ENCODE data around the gene GARRE1. TPM values are rescaled to one million over a fixed set of nuclear protein-coding genes. Genes with fewer than 3 reads are reported as not detected.
A peak's percentile ranks its signal among the peaks of the same experiment; 100 is the strongest.

Gene GARRE1
- total RNA-seq, 2 experiments from 2014 or later = 69.7 to 72.0 TPM

GRCh38 chr19:34222386-34222785, 32.0 kb upstream of the GARRE1 start:
- Histone ChIP-seq H3K4me1 (ENCODE audit: insufficient read depth, low read length) (peaks cover 34% of the 10 kb centered on the region), H3K9me3 (ENCODE audit: control insufficient read depth in 1 of 2, insufficient read depth in 1 of 2, low read length in 2 of 2) (no peaks in the 10 kb centered on the region), H3K27ac (ENCODE audit: low read depth in 1 of 2, low read length in 2 of 2) (no peak overlapping the region), H3K4me3 (ENCODE audit: low read length) (no peak overlapping the region), H3K27me3 (ENCODE audit: control insufficient read depth in 1 of 2, insufficient read depth in 2 of 2, low read length in 2 of 2) (no peaks in the 10 kb centered on the region), H3K36me3 (ENCODE audit: insufficient read depth, low read length) (peaks cover 85% of the 10 kb centered on the region)
- H3K27ac Mint-ChIP-seq = no peak overlapping the region
- TF ChIP-seq, protein P1, sequence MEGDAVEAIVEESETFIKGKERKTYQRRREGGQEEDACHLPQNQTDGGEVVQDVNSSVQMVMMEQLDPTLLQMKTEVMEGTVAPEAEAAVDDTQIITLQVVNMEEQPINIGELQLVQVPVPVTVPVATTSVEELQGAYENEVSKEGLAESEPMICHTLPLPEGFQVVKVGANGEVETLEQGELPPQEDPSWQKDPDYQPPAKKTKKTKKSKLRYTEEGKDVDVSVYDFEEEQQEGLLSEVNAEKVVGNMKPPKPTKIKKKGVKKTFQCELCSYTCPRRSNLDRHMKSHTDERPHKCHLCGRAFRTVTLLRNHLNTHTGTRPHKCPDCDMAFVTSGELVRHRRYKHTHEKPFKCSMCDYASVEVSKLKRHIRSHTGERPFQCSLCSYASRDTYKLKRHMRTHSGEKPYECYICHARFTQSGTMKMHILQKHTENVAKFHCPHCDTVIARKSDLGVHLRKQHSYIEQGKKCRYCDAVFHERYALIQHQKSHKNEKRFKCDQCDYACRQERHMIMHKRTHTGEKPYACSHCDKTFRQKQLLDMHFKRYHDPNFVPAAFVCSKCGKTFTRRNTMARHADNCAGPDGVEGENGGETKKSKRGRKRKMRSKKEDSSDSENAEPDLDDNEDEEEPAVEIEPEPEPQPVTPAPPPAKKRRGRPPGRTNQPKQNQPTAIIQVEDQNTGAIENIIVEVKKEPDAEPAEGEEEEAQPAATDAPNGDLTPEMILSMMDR (IDR thresholded peaks at IDR 0.05) = no peak
- DNase-seq (no peak), ATAC-seq (ENCODE audit: poor library complexity) (no peak)
- H3K4me3 Mint-ChIP-seq = no peak overlapping the region
- H3K36me3 Mint-ChIP-seq (ENCODE audit: low read depth) = peaks cover 90% of the 10 kb centered on the region
- no peaks in the 10 kb centered on the region for H3K9me3 Mint-ChIP-seq
- intact Hi-C loops (cut with DNase I, micrococcal nuclease) = loop anchor here in 1 of 2 experiments (5.0 kb wide), 1 partner anchor 205 kb away; the partner anchor contains the start of gene UBA2
- ChIA-PET CTCF (no interaction called here), POLR2A (no interaction called here)
- no peaks in the 10 kb centered on the region for H3K27me3 Mint-ChIP-seq
- H3K4me1 Mint-ChIP-seq (ENCODE audit: low read depth) = peaks cover 59% of the 10 kb centered on the region

GRCh38 chr19:34224996-34225658, 29.2 kb upstream of the GARRE1 start:
- Mint-ChIP-seq H3K4me1 (ENCODE audit: low read depth) (peaks cover 40% of the 10 kb centered on the region), H3K9me3 (no peaks in the 10 kb centered on the region), H3K4me3 (no peak overlapping the region), H3K27ac (peak overlapping the region; percentile 47), H3K36me3 (ENCODE audit: low read depth) (peaks cover 96% of the 10 kb centered on the region), H3K27me3 (no peaks in the 10 kb centered on the region)
- no peak overlapping the region for H3K4me3 ChIP-seq (ENCODE audit: low read length)
- H3K27me3 ChIP-seq (ENCODE audit: control insufficient read depth in 1 of 2, insufficient read depth in 2 of 2, low read length in 2 of 2) = no peaks in the 10 kb centered on the region
- peak in 1 of 14 experiments; percentile 11 for DNase-seq
- ChIA-PET CTCF (no interaction called here), POLR2A (interaction anchor here (0.8 to 2.0 kb wide), 3 partner anchors 45 to 133 kb away, joined by 3 to 8 read pairs (median 8); partner anchors contain the start of gene LSM14A)
- H3K4me1 ChIP-seq (ENCODE audit: insufficient read depth, low read length) = peaks cover 19% of the 10 kb centered on the region
- peak; percentile 43 for ATAC-seq (ENCODE audit: poor library complexity)
- no peaks in the 10 kb centered on the region for H3K9me3 ChIP-seq (ENCODE audit: control insufficient read depth in 1 of 2, insufficient read depth in 1 of 2, low read length in 2 of 2)
- TF ChIP-seq, protein P1 (IDR thresholded peaks at IDR 0.05) = no peak
- H3K27ac ChIP-seq (ENCODE audit: low read depth in 1 of 2, low read length in 2 of 2) = no peak overlapping the region
- intact Hi-C loops (cut with DNase I, micrococcal nuclease) = loop anchor here in 1 of 2 experiments (5.0 kb wide), 1 partner anchor 202 kb away; the partner anchor contains the start of gene UBA2
- H3K36me3 ChIP-seq (ENCODE audit: insufficient read depth, low read length) = peaks cover 97% of the 10 kb centered on the region

DNA sequence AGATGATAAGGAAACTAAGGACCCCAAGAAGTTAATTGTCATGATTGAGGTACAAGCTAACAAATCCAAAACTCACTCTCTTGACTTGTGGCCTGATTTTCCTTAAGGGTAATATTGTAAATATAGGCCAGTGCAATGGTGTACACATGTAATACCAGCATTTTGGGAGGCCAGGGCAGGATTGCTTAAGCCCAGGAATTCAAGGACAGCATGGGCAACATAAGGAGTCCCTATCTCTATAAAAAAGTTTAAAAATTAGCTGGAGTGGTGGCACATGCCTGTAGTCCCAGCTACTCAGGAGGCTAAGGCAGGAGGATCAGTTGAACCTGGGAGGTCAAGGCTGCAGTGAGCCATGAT, 28.7 kb upstream of the GARRE1 start:
- ChIA-PET POLR2A (interaction anchor here (0.8 to 2.0 kb wide), 3 partner anchors 44 to 133 kb away, joined by 3 to 8 read pairs (median 8); partner anchors contain the start of gene LSM14A), CTCF (no interaction called here)
- H3K36me3 ChIP-seq (ENCODE audit: insufficient read depth, low read length) = peaks cover 96% of the 10 kb centered on the region
- no peak overlapping the region for H3K27ac ChIP-seq (ENCODE audit: low read depth in 1 of 2, low read length in 2 of 2)
- H3K4me1 ChIP-seq (ENCODE audit: insufficient read depth, low read length) = peaks cover 16% of the 10 kb centered on the region
- no peaks in the 10 kb centered on the region for H3K9me3 Mint-ChIP-seq
- TF ChIP-seq, protein P1 (IDR thresholded peaks at IDR 0.05) = no peak
- ATAC-seq (ENCODE audit: poor library complexity) = no peak
- H3K4me3 Mint-ChIP-seq = no peak overlapping the region
- intact Hi-C loops (cut with DNase I, micrococcal nuclease) = no loop called here
- peaks cover 36% of the 10 kb centered on the region for H3K4me1 Mint-ChIP-seq (ENCODE audit: low read depth)
- no peaks in the 10 kb centered on the region for H3K27me3 ChIP-seq (ENCODE audit: control insufficient read depth in 1 of 2, insufficient read depth in 2 of 2, low read length in 2 of 2)
- H3K27ac Mint-ChIP-seq = peak overlapping the region; percentile 47
- H3K36me3 Mint-ChIP-seq (ENCODE audit: low read depth) = peaks cover 94% of the 10 kb centered on the region
- H3K4me3 ChIP-seq (ENCODE audit: low read length) = no peak overlapping the region
- H3K9me3 ChIP-seq (ENCODE audit: control insufficient read depth in 1 of 2, insufficient read depth in 1 of 2, low read length in 2 of 2) = no peaks in the 10 kb centered on the region
- no peaks in the 10 kb centered on the region for H3K27me3 Mint-ChIP-seq
- no peak for DNase-seq

Measured in CD4-positive, alpha-beta T cell (primary cell).